Keratinocyte (primary cell): ENCODE data around the gene ANGPTL1.

Source experiments
- EZH2 ChIP-seq: IDR thresholded peaks from one replicate; pipeline ENCODE4 v1.6.1; 2012; ENCODE audit warnings: inconsistent platforms, mild to moderate bottlenecking, low read length, moderate library complexity
- TF ChIP-seq, protein P1 (sequence below), 3 experiments: IDR thresholded peaks in 1 of 3; conservative IDR thresholded peaks in 1 of 3; optimal IDR thresholded peaks in 1 of 3; 2 replicates in 2 of 3; 3 replicates in 1 of 3; pipeline versions ENCODE3 to v1.5.1; 2011; ENCODE audit warnings: low read length in 3 of 3, mild to moderate bottlenecking in 3 of 3, moderate library complexity in 2 of 3, control low read depth in 1 of 3, inconsistent platforms in 1 of 3; ENCODE audit not compliant: insufficient read depth in 2 of 3; ENCODE audit errors: extremely low read depth in 1 of 3

DNA sequence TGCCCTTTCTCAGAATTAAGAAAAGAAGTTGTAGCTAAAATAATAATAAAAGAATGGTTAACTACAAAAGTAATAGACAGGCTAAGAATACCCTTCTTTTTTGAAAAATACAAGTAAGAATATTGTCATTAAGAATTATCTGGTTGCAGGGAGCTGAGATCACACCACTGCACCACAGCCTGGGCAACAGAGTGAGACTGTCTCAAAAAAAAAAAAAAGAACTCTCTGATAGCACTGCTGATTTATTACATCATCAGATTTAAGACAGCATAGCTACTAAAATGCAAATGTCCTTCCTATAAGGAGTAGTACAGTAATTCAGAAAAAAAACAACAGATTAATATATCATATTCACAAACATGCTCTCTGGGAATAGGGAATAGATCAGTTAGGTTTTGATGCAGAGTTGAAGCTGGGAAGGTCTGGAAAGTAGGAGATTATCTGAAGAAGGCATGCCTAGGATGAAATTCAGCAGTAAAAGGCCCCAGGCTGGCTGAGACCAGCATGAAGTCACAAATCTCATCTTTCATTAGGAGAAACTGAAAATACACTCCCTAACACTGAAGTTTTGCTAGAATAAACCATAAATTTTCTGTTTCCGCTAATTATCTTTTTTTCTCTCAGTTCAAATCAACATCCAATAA, 30.7 kb upstream of the ANGPTL1 start:
- TF ChIP-seq EZH2, result no peak
- TF ChIP-seq, protein P1, sequence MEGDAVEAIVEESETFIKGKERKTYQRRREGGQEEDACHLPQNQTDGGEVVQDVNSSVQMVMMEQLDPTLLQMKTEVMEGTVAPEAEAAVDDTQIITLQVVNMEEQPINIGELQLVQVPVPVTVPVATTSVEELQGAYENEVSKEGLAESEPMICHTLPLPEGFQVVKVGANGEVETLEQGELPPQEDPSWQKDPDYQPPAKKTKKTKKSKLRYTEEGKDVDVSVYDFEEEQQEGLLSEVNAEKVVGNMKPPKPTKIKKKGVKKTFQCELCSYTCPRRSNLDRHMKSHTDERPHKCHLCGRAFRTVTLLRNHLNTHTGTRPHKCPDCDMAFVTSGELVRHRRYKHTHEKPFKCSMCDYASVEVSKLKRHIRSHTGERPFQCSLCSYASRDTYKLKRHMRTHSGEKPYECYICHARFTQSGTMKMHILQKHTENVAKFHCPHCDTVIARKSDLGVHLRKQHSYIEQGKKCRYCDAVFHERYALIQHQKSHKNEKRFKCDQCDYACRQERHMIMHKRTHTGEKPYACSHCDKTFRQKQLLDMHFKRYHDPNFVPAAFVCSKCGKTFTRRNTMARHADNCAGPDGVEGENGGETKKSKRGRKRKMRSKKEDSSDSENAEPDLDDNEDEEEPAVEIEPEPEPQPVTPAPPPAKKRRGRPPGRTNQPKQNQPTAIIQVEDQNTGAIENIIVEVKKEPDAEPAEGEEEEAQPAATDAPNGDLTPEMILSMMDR (optimal IDR thresholded peaks at IDR 0.05 in 1 of 3, IDR thresholded peaks at IDR 0.05 in 1 of 3, conservative IDR thresholded peaks at IDR 0.05 in 1 of 3; ENCODE audit: extremely low read depth in 1 of 3, insufficient read depth in 2 of 3, low read length in 3 of 3), result no peak
